Trophoblast cell (in vitro differentiated cells and primary cell): Measurements from ENCODE around the gene PTPRN2.
A peak's percentile ranks its signal among the peaks of the same experiment; 100 is the strongest.

ENCODE experiments used
- DNase-seq, 2 donors: peaks; one replicate each; pipeline ENCODE4 v3.0.0-alpha.2; 2016
- H2AFZ ChIP-seq: 2 replicates; pipeline ENCODE4 v1.6.1; 2013; ENCODE audit warnings: low read length, moderate library complexity, mild to moderate bottlenecking; ENCODE audit not compliant: insufficient read depth, poor library complexity
- H2AK5ac ChIP-seq: 2 replicates; pipeline ENCODE4 v1.6.1; 2013; ENCODE audit warnings: mild to moderate bottlenecking, low read length
- H2BK120ac ChIP-seq: 2 replicates; pipeline ENCODE4 v1.6.1; 2013; ENCODE audit warnings: low read length, mild to moderate bottlenecking, moderate library complexity; ENCODE audit not compliant: insufficient read depth, poor library complexity
- H2BK12ac ChIP-seq: 2 replicates; pipeline ENCODE4 v1.6.1; 2013; ENCODE audit warnings: mild to moderate bottlenecking, low read length, moderate library complexity
- H2BK5ac ChIP-seq: 2 replicates; pipeline ENCODE4 v1.6.1; 2013; ENCODE audit warnings: low read length, low read depth, moderate library complexity, mild to moderate bottlenecking; ENCODE audit not compliant: poor library complexity
- H3K14ac ChIP-seq: 2 replicates; pipeline ENCODE4 v1.6.1; 2013; ENCODE audit warnings: mild to moderate bottlenecking, low read length
- H3K18ac ChIP-seq: 2 replicates; pipeline ENCODE4 v1.6.1; 2013; ENCODE audit warnings: mild to moderate bottlenecking, low read length
- H3K23ac ChIP-seq: 2 replicates; pipeline ENCODE4 v1.6.1; 2013; ENCODE audit warnings: low read length
- H3K27ac ChIP-seq: 2 replicates; pipeline ENCODE4 v1.5.1; 2013; ENCODE audit warnings: low read depth, mild to moderate bottlenecking, inconsistent platforms, low read length, moderate library complexity
- H3K27me3 ChIP-seq: 2 replicates; pipeline ENCODE4 v1.6.1; 2013; ENCODE audit warnings: inconsistent platforms, mild to moderate bottlenecking, low read length, moderate library complexity; ENCODE audit not compliant: insufficient read depth
- H3K36me3 ChIP-seq, 2 experiments: 1 replicate in 1 of 2; 2 replicates in 1 of 2; pipeline ENCODE4 v1.6.1; 2013; ENCODE audit warnings: low read length in 2 of 2, mild to moderate bottlenecking in 2 of 2, moderate library complexity in 1 of 2; ENCODE audit not compliant: insufficient read depth in 2 of 2, control insufficient read depth in 1 of 2
- H3K4ac ChIP-seq: 2 replicates; pipeline ENCODE4 v1.6.1; 2013; ENCODE audit warnings: low read depth, mild to moderate bottlenecking, low read length, moderate library complexity
- H3K4me1 ChIP-seq, 2 experiments: 1 replicate in 1 of 2; 2 replicates in 1 of 2; pipeline ENCODE4 v1.6.1; 2013; ENCODE audit warnings: low read length in 2 of 2, mild to moderate bottlenecking in 2 of 2, moderate library complexity in 1 of 2; ENCODE audit not compliant: insufficient read depth in 2 of 2, control insufficient read depth in 1 of 2
- H3K4me2 ChIP-seq: 2 replicates; pipeline ENCODE4 v1.6.1; 2013; ENCODE audit warnings: inconsistent platforms, mild to moderate bottlenecking, low read length, moderate library complexity
- H3K4me3 ChIP-seq: 2 replicates; pipeline ENCODE4 v1.5.1; 2013; ENCODE audit warnings: mild to moderate bottlenecking, low read depth, low read length, inconsistent platforms
- H3K79me1 ChIP-seq: one replicate; pipeline ENCODE4 v1.6.1; 2013; ENCODE audit warnings: low read length
- H3K79me2 ChIP-seq: 2 replicates; pipeline ENCODE4 v1.6.1; 2013; ENCODE audit warnings: low read length, mild to moderate bottlenecking; ENCODE audit not compliant: control insufficient read depth, insufficient read depth, poor library complexity
- H3K9ac ChIP-seq: 2 replicates; pipeline ENCODE4 v1.6.1; 2013; ENCODE audit warnings: mild to moderate bottlenecking, low read length
- H3K9me3 ChIP-seq: 2 replicates; pipeline ENCODE4 v1.6.1; 2013; ENCODE audit warnings: low read depth, mild to moderate bottlenecking, control low read depth, inconsistent platforms, low read length; ENCODE audit not compliant: insufficient read depth
- H4K12ac ChIP-seq: 2 replicates; pipeline ENCODE4 v1.6.1; 2013; ENCODE audit warnings: low read depth, mild to moderate bottlenecking, low read length, moderate library complexity
- H4K8ac ChIP-seq: 2 replicates; pipeline ENCODE4 v1.6.1; 2013; ENCODE audit warnings: low read depth, mild to moderate bottlenecking, low read length, moderate library complexity
- H4K91ac ChIP-seq: one replicate; pipeline ENCODE4 v1.6.1; 2013; ENCODE audit warnings: low read depth, mild to moderate bottlenecking, low read length, moderate library complexity
- WGBS: extraction: QIAGEN DNeasy Blood & Tissue Kit; methylation state at CpG from one replicate; pipeline ENCODE4 v1.1.7; 2013; ENCODE audit warnings: missing lambda C conversion rate; ENCODE audit not compliant: insufficient read length, insufficient coverage; ENCODE audit errors: extremely low coverage; 5-methylcytosine and 5-hydroxymethylcytosine counted together

Gene PTPRN2

DNA sequence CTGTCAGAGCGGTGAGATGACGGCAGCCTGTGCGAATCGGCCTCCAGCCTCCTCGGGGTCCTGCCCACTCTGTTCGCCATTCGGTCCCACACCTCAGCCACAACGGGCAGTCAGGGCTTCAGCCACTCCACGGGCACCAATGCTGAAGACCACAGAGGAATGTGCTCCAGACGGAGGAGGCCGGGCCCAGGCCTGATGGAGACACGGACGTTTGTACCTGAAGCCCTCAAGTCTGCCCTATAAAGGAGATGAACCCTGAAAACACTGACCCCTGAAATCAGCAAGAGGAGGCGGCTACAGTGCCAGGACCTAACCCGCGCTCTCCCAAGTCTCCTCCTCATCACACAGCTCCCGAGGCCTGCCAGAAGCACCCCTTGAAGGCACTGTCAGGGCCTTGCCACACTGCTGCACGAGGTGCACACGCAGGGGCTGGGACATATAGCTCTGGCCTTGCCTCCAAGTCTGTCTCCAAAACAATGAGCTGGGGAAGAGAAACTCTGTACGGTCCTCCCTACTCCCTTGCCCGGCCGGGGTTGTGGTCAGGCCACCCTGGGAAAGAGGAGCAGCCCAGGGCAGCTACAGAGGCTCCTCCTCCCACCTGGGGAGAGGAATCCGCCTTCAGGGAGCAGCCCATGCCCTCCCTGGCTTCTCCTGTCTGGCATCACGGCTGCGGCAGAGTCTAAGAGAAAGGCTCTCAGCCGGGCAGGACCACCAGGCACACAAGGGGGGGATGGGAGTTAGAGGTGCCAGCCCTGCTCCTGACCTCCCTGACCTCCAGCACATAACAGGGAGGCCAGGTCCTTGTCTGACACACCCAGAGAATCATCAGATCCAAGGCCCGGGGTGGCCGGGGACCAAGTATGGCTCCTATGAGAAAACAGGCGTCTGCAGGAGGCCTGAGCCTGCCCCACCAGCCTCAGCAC, 310.1 kb downstream of the PTPRN2 start:
- H3K79me1 ChIP-seq = no peaks in the 10 kb centered on the region
- no peak overlapping the region for H4K91ac ChIP-seq
- no peak overlapping the region for H2BK12ac ChIP-seq
- peaks cover 0 to 3% of the 10 kb centered on the region in 2 experiments for H3K4me1 ChIP-seq
- no peak overlapping the region for H3K9ac ChIP-seq
- peaks cover 32% of the 10 kb centered on the region for H3K9me3 ChIP-seq
- no CpG with 5 or more reads among the region's 29 CpGs for WGBS
- H3K23ac ChIP-seq = no peak overlapping the region
- H3K79me2 ChIP-seq = no peaks in the 10 kb centered on the region
- no peak overlapping the region for H4K12ac ChIP-seq
- H2AFZ ChIP-seq = no peak overlapping the region
- no peak overlapping the region for H3K4me2 ChIP-seq
- no peaks in the 10 kb centered on the region for H3K36me3 ChIP-seq
- H3K4ac ChIP-seq = no peak overlapping the region
- H2BK5ac ChIP-seq = no peak overlapping the region
- H4K8ac ChIP-seq = no peak overlapping the region
- no peak overlapping the region for H3K27ac ChIP-seq
- H2AK5ac ChIP-seq = no peak overlapping the region
- H3K27me3 ChIP-seq = no peaks in the 10 kb centered on the region
- no peak overlapping the region for H3K4me3 ChIP-seq
- no peak for DNase-seq
- no peak overlapping the region for H2BK120ac ChIP-seq
- H3K18ac ChIP-seq = no peak overlapping the region
- no peak overlapping the region for H3K14ac ChIP-seq

DNA sequence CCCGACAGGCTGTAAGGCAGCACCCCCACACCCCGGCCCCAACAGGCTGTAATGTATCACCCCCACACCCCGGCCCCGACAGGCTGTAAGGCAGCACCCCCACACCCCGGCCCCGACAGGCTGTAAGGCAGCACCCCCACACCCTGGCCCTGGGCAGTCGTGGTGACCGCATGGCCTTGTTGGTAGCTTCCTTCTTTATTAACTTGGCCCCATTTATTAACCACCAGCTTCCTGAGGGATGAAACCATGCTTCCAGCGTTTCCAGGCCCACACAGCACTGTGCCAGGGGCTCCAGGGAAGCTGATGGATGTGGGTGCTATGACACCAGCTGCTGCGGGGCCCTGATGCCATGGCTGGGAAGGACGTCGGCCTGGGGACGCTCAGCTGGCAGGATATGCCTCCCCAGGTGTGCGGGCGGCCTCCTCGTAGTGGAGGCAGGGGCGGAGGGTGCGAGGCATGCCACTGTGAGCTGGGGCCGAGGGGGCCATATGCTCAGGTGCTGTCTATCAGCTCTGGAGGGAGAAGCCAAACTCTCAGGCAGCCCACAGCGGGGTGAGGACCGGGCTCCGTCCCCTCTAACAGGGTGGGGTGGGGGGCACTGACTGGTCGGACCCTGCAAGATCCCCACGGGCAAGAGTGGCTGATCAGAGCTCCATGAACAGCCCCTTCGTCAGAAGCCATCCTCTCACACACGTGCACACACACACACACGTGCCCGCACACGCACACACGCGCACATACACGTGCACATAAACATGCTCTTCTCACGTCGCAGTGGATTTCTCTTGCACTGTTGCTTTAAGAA, 311.0 kb downstream of the PTPRN2 start:
- H3K4ac ChIP-seq = no peak overlapping the region
- no peak overlapping the region for H3K23ac ChIP-seq
- H3K14ac ChIP-seq = no peak overlapping the region
- H2BK12ac ChIP-seq = no peak overlapping the region
- no peak overlapping the region for H2BK120ac ChIP-seq
- DNase-seq = no peak
- no peak overlapping the region for H4K8ac ChIP-seq
- H4K12ac ChIP-seq = no peak overlapping the region
- H2AK5ac ChIP-seq = no peak overlapping the region
- no peaks in the 10 kb centered on the region for H3K36me3 ChIP-seq
- H3K79me2 ChIP-seq = no peaks in the 10 kb centered on the region
- no peak overlapping the region for H3K9ac ChIP-seq
- WGBS = no CpG with 5 or more reads among the region's 34 CpGs
- no peak overlapping the region for H3K4me2 ChIP-seq
- H3K27me3 ChIP-seq = no peaks in the 10 kb centered on the region
- no peak overlapping the region for H3K27ac ChIP-seq
- H3K9me3 ChIP-seq = peaks cover 34% of the 10 kb centered on the region
- peaks cover 0 to 3% of the 10 kb centered on the region in 2 experiments for H3K4me1 ChIP-seq
- no peaks in the 10 kb centered on the region for H3K79me1 ChIP-seq
- H2AFZ ChIP-seq = no peak overlapping the region
- H4K91ac ChIP-seq = no peak overlapping the region
- no peak overlapping the region for H3K18ac ChIP-seq
- H3K4me3 ChIP-seq = no peak overlapping the region
- no peak overlapping the region for H2BK5ac ChIP-seq

DNA sequence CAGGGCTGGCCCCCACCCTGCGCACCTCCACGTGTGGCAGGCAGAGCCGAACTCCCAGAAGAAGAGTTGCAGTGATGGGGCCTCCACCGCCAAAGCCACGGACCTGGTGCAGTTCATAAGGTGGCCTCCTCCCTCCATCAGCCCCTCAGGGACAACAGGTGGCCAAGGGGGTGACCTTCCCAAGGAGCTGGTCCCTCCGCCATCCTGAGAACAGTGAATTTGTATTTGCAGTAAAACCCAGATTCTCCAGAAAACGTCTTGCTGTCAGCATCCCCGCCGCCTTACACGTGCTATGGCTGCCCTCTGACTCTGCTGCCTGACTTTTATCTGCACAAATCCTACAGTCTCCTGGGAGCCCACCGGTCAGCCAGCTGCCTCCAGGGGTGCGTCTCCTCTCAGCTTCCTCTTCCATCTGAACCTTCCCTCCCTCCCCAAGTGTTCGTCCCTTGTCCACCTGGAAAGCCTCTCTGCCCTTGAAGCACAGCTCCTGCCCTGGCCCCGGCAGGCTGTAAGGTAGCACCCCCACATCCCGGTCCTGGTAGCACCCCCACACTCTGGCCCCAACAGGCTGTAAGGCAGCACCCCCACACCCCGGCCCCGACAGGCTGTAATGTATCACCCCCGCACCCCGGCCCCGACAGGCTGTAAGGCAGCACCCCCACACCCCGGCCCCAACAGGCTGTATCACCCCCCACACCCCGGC, 311.8 kb downstream of the PTPRN2 start:
- H2BK12ac ChIP-seq = no peak overlapping the region
- no peaks in the 10 kb centered on the region for H3K79me1 ChIP-seq
- no peak overlapping the region for H3K4ac ChIP-seq
- no peak overlapping the region for H2AK5ac ChIP-seq
- no CpG with 5 or more reads among the region's 22 CpGs for WGBS
- H3K9me3 ChIP-seq = peaks cover 33% of the 10 kb centered on the region
- H3K18ac ChIP-seq = no peak overlapping the region
- no peak overlapping the region for H3K14ac ChIP-seq
- no peak overlapping the region for H3K27ac ChIP-seq
- peaks cover 0 to 3% of the 10 kb centered on the region in 2 experiments for H3K4me1 ChIP-seq
- no peak overlapping the region for H2BK120ac ChIP-seq
- no peaks in the 10 kb centered on the region for H3K79me2 ChIP-seq
- no peak for DNase-seq
- no peaks in the 10 kb centered on the region for H3K27me3 ChIP-seq
- H2BK5ac ChIP-seq = no peak overlapping the region
- H4K8ac ChIP-seq = no peak overlapping the region
- H4K12ac ChIP-seq = no peak overlapping the region
- no peaks in the 10 kb centered on the region for H3K36me3 ChIP-seq
- peak overlapping the region; percentile 15 for H3K4me3 ChIP-seq
- H2AFZ ChIP-seq = no peak overlapping the region
- H3K9ac ChIP-seq = no peak overlapping the region
- no peak overlapping the region for H3K23ac ChIP-seq
- H4K91ac ChIP-seq = no peak overlapping the region
- H3K4me2 ChIP-seq = no peak overlapping the region

GRCh38 chr7:158274996-158275395, 312.6 kb downstream of the PTPRN2 start:
- Histone ChIP-seq H3K4me2 (no peak overlapping the region), H3K4ac (no peak overlapping the region), H3K9ac (no peak overlapping the region), H3K36me3 (no peaks in the 10 kb centered on the region), H3K79me1 (no peaks in the 10 kb centered on the region), H2AK5ac (no peak overlapping the region), H2BK12ac (no peak overlapping the region), H3K4me1 (peaks cover 0 to 3% of the 10 kb centered on the region in 2 experiments), H2BK120ac (no peak overlapping the region), H3K18ac (no peak overlapping the region), H3K14ac (no peak overlapping the region), H3K23ac (no peak overlapping the region), H3K9me3 (peaks cover 35% of the 10 kb centered on the region), H4K91ac (no peak overlapping the region), H4K12ac (no peak overlapping the region), H3K27ac (no peak overlapping the region), H3K4me3 (no peak overlapping the region), H4K8ac (no peak overlapping the region), H3K27me3 (no peaks in the 10 kb centered on the region), H2BK5ac (no peak overlapping the region), H2AFZ (no peak overlapping the region), H3K79me2 (no peaks in the 10 kb centered on the region)
- no peak for DNase-seq
- no CpG with 5 or more reads among the region's 12 CpGs for WGBS
